Neural cell (in vitro differentiated cells): ENCODE measurements around the gene ZFR2.

Source experiments
- EZH2 ChIP-seq: fragments of 200-600, 300-800 bp; shearing (Covaris generic), sonication (generic); IDR thresholded peaks from 2 replicates; pipeline ENCODE4 v1.6.1; 2014; ENCODE audit warnings: antibody characterized with exemption, low read length, borderline replicate concordance, mild to moderate bottlenecking; ENCODE audit not compliant: insufficient read depth, poor library complexity, severe bottlenecking
- POLR2AphosphoS5 ChIP-seq: IDR thresholded peaks from 2 replicates; pipeline ENCODE4 v1.6.1; 2012
- SMC3 ChIP-seq: fragments of 450-650 bp; conservative IDR thresholded peaks from 2 replicates; pipeline ENCODE4 v1.6.1; 2014; ENCODE audit warnings: antibody characterized with exemption, mild to moderate bottlenecking, moderate library complexity; ENCODE audit not compliant: poor library complexity
- TF ChIP-seq, protein P1 (sequence below): fragments of 450-650 bp; IDR thresholded peaks from 2 replicates; pipeline ENCODE4 v1.5.1; 2014; ENCODE audit warnings: antibody characterized with exemption, mild to moderate bottlenecking, moderate library complexity; ENCODE audit not compliant: poor library complexity, severe bottlenecking
- TF ChIP-seq, protein P2 (sequence below): IDR thresholded peaks from 2 replicates; pipeline ENCODE4 v1.6.1; 2012; ENCODE audit warnings: borderline replicate concordance

DNA sequence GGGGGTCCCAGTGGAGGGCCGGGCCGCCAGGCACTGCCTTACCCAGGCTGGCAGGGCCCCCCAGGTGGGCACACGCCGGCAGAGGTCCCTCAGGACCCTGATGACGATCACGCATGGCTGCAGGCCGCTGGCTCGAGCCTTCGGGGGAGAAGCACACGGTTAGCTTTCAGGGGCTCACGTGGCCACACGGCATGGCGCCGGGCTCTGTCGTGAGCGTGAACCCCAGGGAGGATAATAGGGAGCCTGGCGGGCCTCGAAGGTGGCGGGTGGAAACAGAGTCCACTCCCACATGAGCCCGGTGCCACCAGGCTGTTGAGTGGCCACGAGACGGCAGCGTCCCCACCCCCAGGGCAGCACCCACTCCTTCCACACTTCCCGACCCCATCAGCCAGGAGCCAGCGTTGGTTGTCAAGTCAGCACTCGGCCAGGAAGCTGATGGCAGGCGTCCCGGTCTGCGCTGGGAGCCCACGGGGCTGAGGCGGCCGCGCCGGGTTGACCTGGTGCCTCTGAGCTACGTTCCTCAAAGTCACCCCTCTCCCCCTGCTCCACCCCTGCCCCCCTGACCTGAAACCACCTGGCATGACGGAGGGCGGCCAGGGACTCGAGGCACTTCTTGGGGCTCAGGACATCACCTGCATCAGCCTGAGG lies 58.0 kb downstream of the ZFR2 start:
- TF ChIP-seq POLR2AphosphoS5 (no peak), EZH2 (no peak), SMC3 (no peak)
- TF ChIP-seq, protein P1, sequence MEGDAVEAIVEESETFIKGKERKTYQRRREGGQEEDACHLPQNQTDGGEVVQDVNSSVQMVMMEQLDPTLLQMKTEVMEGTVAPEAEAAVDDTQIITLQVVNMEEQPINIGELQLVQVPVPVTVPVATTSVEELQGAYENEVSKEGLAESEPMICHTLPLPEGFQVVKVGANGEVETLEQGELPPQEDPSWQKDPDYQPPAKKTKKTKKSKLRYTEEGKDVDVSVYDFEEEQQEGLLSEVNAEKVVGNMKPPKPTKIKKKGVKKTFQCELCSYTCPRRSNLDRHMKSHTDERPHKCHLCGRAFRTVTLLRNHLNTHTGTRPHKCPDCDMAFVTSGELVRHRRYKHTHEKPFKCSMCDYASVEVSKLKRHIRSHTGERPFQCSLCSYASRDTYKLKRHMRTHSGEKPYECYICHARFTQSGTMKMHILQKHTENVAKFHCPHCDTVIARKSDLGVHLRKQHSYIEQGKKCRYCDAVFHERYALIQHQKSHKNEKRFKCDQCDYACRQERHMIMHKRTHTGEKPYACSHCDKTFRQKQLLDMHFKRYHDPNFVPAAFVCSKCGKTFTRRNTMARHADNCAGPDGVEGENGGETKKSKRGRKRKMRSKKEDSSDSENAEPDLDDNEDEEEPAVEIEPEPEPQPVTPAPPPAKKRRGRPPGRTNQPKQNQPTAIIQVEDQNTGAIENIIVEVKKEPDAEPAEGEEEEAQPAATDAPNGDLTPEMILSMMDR: no peak
- TF ChIP-seq, protein P2, sequence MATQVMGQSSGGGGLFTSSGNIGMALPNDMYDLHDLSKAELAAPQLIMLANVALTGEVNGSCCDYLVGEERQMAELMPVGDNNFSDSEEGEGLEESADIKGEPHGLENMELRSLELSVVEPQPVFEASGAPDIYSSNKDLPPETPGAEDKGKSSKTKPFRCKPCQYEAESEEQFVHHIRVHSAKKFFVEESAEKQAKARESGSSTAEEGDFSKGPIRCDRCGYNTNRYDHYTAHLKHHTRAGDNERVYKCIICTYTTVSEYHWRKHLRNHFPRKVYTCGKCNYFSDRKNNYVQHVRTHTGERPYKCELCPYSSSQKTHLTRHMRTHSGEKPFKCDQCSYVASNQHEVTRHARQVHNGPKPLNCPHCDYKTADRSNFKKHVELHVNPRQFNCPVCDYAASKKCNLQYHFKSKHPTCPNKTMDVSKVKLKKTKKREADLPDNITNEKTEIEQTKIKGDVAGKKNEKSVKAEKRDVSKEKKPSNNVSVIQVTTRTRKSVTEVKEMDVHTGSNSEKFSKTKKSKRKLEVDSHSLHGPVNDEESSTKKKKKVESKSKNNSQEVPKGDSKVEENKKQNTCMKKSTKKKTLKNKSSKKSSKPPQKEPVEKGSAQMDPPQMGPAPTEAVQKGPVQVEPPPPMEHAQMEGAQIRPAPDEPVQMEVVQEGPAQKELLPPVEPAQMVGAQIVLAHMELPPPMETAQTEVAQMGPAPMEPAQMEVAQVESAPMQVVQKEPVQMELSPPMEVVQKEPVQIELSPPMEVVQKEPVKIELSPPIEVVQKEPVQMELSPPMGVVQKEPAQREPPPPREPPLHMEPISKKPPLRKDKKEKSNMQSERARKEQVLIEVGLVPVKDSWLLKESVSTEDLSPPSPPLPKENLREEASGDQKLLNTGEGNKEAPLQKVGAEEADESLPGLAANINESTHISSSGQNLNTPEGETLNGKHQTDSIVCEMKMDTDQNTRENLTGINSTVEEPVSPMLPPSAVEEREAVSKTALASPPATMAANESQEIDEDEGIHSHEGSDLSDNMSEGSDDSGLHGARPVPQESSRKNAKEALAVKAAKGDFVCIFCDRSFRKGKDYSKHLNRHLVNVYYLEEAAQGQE: no peak
